22Rv1 (cell line): Measurements from ENCODE around the gene ETV4.

Source experiments
- ZFX ChIP-seq: fragments of 450-650 bp; IDR thresholded peaks from 2 replicates; pipeline ENCODE4 v1.6.1; 2017; ENCODE audit warnings: antibody characterized with exemption, borderline replicate concordance
- TF ChIP-seq, protein P1 (sequence below): fragments of 450-650 bp; IDR thresholded peaks from 2 replicates; pipeline ENCODE4 v1.5.1; 2017; ENCODE audit warnings: mild to moderate bottlenecking

- TF ChIP-seq, protein P1, sequence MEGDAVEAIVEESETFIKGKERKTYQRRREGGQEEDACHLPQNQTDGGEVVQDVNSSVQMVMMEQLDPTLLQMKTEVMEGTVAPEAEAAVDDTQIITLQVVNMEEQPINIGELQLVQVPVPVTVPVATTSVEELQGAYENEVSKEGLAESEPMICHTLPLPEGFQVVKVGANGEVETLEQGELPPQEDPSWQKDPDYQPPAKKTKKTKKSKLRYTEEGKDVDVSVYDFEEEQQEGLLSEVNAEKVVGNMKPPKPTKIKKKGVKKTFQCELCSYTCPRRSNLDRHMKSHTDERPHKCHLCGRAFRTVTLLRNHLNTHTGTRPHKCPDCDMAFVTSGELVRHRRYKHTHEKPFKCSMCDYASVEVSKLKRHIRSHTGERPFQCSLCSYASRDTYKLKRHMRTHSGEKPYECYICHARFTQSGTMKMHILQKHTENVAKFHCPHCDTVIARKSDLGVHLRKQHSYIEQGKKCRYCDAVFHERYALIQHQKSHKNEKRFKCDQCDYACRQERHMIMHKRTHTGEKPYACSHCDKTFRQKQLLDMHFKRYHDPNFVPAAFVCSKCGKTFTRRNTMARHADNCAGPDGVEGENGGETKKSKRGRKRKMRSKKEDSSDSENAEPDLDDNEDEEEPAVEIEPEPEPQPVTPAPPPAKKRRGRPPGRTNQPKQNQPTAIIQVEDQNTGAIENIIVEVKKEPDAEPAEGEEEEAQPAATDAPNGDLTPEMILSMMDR: no peak
- TF ChIP-seq ZFX: no peak
Measured at GRCh38 chr17:43570518-43570928, 24.4 kb upstream of the ETV4 start.
